HepG2 (cell line): ENCODE data around the gene C20orf96. TPM values are rescaled to one million over a fixed set of nuclear protein-coding genes. Genes with fewer than 3 reads are reported as not detected.

ENCODE experiments used
- CCAR2 ChIP-seq: fragments of 200-400 bp; formaldehyde crosslinking; optimal IDR thresholded peaks from 2 replicates; pipeline ENCODE3; 2018; ENCODE audit warnings: low read depth, mild to moderate bottlenecking, low read length, moderate library complexity
- CCDC6 ChIP-seq: sonication (generic); formaldehyde crosslinking; IDR thresholded peaks from 2 replicates; pipeline ENCODE4 v1.8.1; 2022; ENCODE audit warnings: mild to moderate bottlenecking, missing genetic modification reagents, moderate library complexity
- CREB3 ChIP-seq: sonication (generic); formaldehyde crosslinking; IDR thresholded peaks from 2 replicates; pipeline ENCODE4 v1.5.0; 2020; ENCODE audit warnings: missing genetic modification reagents
- MAX ChIP-seq: IDR thresholded peaks from 2 replicates; pipeline ENCODE4 v1.6.1; 2012; ENCODE audit warnings: inconsistent platforms
- NFRKB ChIP-seq: fragments of 450-650 bp; IDR thresholded peaks from 2 replicates; pipeline ENCODE4 v1.6.1; 2017
- REPIN1 ChIP-seq: sonication (generic); formaldehyde crosslinking; IDR thresholded peaks from 2 replicates; pipeline ENCODE4 v1.8.0; 2022; ENCODE audit warnings: missing genetic modification reagents, low read depth, mild to moderate bottlenecking, borderline replicate concordance
- SMARCC2 ChIP-seq: fragments of 450-650 bp; IDR thresholded peaks from 2 replicates; pipeline ENCODE4 v1.6.1; 2017; ENCODE audit warnings: antibody characterized with exemption, mild to moderate bottlenecking
- ZNF407 ChIP-seq: sonication (generic); formaldehyde crosslinking; IDR thresholded peaks from one replicate; pipeline ENCODE4 v1.5.1; 2020; ENCODE audit warnings: mild to moderate bottlenecking, missing genetic modification reagents; ENCODE audit errors: not compliant biosample characterization
- ZNF660 ChIP-seq: sonication (generic); formaldehyde crosslinking; IDR thresholded peaks from 2 replicates; pipeline ENCODE4 v1.5.1; 2020; ENCODE audit warnings: mild to moderate bottlenecking, low read depth, missing genetic modification reagents, borderline replicate concordance
- ZNF790 ChIP-seq: sonication (generic); formaldehyde crosslinking; IDR thresholded peaks from 2 replicates; pipeline ENCODE4 v1.8.0; 2022; ENCODE audit warnings: missing genetic modification reagents, mild to moderate bottlenecking, borderline replicate concordance
- polyA plus RNA-seq, 8 experiments: library from polyadenylated mRNA; depleted of rRNA in 3 of 8; stranded (reverse) in 7 of 8; unstranded in 1 of 8; fragments of >200 nt; fragmentation: Illumina TruSeq in 4 of 8; extraction: Trizol in 4 of 8; gene quantifications; 2 replicates each; pipeline versions ENCODE4 v1.2.1 to v1.2.3, GENCODE V29; 2011 to 2016; ENCODE audit warnings: low read depth in 4 of 8, missing spikeins in 1 of 8, mixed read lengths in 1 of 8; ENCODE audit not compliant: insufficient read depth in 1 of 8
- total RNA-seq, 5 experiments: library from RNA; depleted of rRNA; stranded (reverse); fragments of >200 nt; fragmentation: Illumina TruSeq; extraction: Trizol; gene quantifications; 2 replicates each; pipeline ENCODE4 v1.2.3, GENCODE V29; 2016; ENCODE audit warnings: low read depth in 1 of 5
- TF ChIP-seq, protein P1 (sequence below): sonication (generic); formaldehyde crosslinking; IDR thresholded peaks from 2 replicates; pipeline ENCODE4 v1.8.1; 2023; ENCODE audit warnings: mild to moderate bottlenecking, missing genetic modification reagents
- TF ChIP-seq, protein P2 (sequence below): sonication (generic); formaldehyde crosslinking; IDR thresholded peaks from 2 replicates; pipeline ENCODE4 v1.4.0; 2020; ENCODE audit warnings: mild to moderate bottlenecking, missing genetic modification reagents

Gene C20orf96
- total and polyA plus RNA-seq, 2 of the 13 experiments (the other 11 are each of a cell fraction or from before 2014, with no cell fraction given): 3.8 to 20.6 TPM

DNA sequence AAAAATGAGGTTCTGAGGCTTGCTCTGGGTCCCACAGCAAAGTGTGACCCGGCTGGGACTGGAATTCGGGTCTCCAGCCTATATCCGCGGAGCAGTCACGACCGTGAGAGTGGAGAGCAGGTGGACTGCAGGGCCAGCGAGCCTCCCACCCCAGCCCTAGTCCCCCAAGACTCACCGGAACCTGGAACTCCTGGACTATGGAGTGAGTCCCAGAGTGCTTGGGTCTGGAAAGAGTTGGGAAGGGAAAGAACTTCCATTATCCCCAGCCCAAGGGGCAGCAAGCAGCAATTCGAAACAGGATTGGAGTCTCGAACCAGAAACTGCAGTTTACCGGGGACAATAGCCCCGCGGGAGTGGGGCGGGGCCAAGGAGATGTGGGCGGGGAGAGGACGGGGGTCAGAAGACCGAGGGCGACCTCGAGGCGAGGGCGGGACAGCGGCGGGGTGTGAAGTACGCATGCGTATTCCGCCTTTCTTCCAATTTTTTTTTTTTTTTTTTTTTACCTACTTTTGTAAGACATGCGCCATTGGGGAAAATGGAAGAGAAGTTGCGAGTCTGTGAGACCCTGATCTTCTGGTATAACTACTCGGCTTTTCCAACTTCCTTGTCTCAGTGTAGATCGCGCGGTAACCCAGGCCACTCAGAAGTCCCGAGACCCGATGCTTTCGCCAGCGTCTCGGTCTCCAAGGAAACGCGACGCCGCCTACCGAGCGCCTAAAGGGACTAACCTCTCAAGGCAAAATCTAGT, at the start of gene C20orf96 (continued):
- TF ChIP-seq CCAR2: peak; percentile 76
- peak; percentile 88 for TF ChIP-seq MAX
- no peak for TF ChIP-seq NFRKB
- TF ChIP-seq SMARCC2: no peak
- 0 out of 2 replicates have a peak, but pooled peaks have one; percentile 67 for TF ChIP-seq ZNF660 (CRISPR knock-in tag)
- TF ChIP-seq CCDC6 (CRISPR knock-in tag): no peak
- no peak for TF ChIP-seq ZNF790
- TF ChIP-seq, protein P1, sequence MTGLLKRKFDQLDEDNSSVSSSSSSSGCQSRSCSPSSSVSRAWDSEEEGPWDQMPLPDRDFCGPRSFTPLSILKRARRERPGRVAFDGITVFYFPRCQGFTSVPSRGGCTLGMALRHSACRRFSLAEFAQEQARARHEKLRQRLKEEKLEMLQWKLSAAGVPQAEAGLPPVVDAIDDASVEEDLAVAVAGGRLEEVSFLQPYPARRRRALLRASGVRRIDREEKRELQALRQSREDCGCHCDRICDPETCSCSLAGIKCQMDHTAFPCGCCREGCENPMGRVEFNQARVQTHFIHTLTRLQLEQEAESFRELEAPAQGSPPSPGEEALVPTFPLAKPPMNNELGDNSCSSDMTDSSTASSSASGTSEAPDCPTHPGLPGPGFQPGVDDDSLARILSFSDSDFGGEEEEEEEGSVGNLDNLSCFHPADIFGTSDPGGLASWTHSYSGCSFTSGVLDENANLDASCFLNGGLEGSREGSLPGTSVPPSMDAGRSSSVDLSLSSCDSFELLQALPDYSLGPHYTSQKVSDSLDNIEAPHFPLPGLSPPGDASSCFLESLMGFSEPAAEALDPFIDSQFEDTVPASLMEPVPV: peak; percentile 43; the same call in 1 of the 2 replicates
- peak; percentile 76 for TF ChIP-seq ZNF407
- TF ChIP-seq REPIN1: no peak
- no peak for TF ChIP-seq CREB3 (CRISPR knock-in tag)
- TF ChIP-seq, protein P2, sequence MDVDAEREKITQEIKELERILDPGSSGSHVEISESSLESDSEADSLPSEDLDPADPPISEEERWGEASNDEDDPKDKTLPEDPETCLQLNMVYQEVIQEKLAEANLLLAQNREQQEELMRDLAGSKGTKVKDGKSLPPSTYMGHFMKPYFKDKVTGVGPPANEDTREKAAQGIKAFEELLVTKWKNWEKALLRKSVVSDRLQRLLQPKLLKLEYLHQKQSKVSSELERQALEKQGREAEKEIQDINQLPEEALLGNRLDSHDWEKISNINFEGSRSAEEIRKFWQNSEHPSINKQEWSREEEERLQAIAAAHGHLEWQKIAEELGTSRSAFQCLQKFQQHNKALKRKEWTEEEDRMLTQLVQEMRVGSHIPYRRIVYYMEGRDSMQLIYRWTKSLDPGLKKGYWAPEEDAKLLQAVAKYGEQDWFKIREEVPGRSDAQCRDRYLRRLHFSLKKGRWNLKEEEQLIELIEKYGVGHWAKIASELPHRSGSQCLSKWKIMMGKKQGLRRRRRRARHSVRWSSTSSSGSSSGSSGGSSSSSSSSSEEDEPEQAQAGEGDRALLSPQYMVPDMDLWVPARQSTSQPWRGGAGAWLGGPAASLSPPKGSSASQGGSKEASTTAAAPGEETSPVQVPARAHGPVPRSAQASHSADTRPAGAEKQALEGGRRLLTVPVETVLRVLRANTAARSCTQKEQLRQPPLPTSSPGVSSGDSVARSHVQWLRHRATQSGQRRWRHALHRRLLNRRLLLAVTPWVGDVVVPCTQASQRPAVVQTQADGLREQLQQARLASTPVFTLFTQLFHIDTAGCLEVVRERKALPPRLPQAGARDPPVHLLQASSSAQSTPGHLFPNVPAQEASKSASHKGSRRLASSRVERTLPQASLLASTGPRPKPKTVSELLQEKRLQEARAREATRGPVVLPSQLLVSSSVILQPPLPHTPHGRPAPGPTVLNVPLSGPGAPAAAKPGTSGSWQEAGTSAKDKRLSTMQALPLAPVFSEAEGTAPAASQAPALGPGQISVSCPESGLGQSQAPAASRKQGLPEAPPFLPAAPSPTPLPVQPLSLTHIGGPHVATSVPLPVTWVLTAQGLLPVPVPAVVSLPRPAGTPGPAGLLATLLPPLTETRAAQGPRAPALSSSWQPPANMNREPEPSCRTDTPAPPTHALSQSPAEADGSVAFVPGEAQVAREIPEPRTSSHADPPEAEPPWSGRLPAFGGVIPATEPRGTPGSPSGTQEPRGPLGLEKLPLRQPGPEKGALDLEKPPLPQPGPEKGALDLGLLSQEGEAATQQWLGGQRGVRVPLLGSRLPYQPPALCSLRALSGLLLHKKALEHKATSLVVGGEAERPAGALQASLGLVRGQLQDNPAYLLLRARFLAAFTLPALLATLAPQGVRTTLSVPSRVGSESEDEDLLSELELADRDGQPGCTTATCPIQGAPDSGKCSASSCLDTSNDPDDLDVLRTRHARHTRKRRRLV (CRISPR knock-in tag): no peak; the same call in 1 of the 2 replicates
